Stimulated activated CD8-positive, alpha-beta memory T cell treated with anti-CD3 and anti-CD28 coated beads, Interleukin-15, amount 100 ng/mL, for 4 hours (primary cell): ENCODE results near the gene ARHGEF19.
"Not testable (repeated sequence)": the region's sequence is repeated elsewhere in the genome, so short reads cannot be mapped to it uniquely, and the experiment has no call there.

ENCODE experiments used
- DNase-seq, 2 donors: peaks; one replicate each; pipeline ENCODE4 v3.0.0-alpha.2; 2020; ENCODE audit warnings: low read depth in 2 of 2

ARHGEF19 gene

DNA sequence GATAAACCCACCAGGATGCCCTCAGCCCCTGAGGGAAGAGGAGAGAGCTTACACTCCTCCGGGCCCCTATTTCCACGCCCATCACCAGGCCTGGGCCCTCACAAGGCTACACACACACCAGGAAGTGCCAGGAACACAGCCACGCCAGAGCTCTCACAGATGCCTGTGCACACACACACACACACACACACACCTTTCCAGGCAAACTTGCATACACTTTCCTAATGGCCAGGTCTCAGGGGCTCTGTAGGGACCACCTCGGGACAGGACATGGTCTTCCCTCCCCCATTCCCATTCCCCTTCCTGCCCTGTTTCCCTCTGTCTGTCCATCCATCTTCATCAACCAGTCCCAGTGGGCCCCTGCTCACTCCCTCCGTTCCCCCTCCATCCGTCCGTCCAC is 46.9 kb downstream of the ARHGEF19 start:
- no peak for DNase-seq

DNA sequence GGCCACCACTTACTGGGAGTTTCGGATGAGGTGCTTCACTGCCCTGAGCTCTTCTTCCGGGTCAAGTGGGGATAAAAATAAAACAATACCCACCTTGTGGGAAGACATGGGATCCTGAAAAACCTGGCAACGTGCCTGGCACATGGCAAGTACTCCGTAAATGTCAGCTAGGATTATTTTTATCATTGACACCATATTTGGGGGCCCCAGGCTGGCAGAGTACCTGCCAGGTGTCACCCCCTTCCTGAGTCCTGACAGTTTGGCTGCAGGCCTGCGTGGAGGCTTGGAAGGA is 47.4 kb downstream of the ARHGEF19 start:
- DNase-seq, result no peak

DNA sequence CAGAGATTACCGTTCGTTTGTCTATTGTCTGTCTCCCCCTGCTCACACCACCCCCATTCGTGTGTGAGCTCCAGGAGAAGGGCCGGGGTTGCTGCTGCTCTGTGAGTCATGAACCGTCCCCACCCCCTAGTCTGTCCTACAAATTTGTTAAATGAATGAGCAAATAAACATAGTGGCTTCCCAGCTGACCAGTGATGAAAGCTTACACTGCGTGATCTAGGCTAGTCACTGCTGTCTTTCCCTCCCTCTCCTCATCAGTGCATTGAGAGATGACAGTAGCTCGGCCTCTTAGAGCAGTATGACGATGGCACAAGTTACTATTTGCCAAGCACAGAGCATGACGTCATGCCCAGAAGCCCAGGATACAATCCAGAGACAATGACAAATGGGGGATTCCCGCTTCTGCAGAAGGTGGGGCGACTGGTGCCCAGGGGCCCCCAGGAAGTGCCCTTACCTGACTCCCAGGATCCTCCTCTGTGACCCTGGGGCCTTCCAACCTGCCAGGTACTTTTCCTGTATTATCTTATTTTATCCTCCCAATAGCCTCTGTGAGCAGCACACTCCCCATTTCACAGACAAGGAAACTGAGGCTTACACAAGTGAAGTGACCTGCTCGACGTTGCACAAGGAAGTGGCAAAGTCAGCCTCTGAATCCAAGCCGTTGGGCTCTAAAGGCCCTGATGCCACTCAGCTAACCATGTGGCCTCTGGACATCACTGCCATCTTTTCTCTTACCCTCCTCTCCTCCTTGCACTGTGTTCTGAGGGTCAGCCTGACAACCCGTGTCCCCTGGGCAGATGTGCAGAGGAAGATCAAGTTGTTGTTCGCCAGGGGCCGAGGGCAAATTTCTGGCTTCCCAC is 48.0 kb downstream of the ARHGEF19 start:
- DNase-seq, result no peak

DNA sequence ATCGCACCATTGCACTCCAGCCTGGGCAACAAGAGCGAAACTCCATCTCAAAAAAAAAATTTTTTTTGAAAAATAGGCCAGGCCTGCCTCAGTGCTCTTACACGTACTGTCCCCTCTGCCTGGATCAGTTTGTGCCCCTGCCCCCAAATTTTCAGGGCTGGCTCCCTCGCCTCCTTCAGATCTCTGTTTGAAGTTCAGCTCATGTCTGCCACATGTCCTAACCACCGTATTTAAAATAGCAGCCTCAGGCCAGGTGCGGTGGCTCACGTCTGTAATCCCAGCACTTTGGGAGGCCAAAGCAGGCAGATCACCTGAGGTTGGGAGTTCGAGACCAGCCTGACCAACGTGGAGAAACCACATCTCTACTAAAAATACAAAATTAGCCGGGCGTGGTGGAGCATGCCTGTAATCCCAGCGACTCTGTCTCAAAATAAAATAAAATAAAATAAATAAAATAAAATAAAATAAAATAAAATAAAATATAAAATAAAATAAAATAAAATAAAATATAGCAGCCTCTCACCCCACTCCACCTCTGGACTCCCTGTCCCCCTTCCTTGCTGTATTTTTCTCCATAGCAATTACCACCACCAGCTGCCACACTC is 48.7 kb downstream of the ARHGEF19 start:
- not testable (repeated sequence) for DNase-seq

DNA sequence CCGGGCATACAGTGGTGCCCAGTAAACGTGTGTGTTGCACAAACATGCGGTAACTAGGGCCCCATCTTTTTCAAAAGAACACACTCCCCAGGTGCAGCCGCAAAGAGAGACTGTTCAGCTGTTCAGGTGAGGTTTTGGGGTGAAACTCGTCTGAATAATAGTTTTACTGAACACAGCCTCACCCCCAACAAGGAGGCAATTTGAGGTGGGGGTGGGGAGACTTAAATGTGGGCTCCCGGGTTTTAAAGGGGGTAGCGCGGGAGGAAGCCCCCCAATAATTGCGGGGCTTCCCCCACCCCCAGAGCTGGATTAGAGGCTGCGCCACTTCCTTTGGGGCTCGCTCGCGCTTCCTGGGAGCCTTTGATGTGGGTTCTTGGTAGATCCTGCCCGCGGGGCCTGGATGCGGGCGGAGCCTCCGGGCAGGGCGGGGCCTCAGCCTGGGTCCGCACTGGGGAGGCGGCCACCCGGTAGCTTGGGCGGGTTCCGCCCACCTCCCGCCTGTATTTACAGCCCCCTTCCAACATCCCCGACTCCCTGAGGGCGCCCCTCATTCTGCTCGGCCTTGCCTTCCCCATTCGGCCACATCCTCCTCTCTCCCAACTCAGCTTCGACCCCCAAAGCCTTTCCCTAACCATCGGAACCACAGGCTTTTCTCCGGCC is 50.2 kb downstream of the ARHGEF19 start:
- DNase-seq, result peak in 1 of 2 donors; percentile 27

DNA sequence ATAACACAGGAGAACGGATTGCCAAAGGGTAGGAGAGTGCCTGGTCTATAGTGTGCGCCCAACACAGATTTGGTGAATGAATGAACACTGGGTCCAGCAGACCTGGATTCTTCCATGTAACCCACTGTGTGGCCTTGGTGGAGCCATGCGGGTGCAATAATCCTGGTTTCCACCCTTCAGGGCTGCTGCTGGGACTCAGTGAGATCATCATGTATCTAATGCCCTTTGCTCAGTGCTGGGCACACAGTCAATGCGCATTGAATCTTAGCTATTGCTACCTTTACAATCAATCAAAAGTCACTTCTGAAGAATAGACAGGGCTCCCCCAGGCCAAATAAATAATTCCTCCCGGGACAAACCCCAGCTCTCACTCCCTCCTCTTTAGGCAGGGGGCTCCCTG is 50.7 kb downstream of the ARHGEF19 start:
- DNase-seq, result no peak

DNA sequence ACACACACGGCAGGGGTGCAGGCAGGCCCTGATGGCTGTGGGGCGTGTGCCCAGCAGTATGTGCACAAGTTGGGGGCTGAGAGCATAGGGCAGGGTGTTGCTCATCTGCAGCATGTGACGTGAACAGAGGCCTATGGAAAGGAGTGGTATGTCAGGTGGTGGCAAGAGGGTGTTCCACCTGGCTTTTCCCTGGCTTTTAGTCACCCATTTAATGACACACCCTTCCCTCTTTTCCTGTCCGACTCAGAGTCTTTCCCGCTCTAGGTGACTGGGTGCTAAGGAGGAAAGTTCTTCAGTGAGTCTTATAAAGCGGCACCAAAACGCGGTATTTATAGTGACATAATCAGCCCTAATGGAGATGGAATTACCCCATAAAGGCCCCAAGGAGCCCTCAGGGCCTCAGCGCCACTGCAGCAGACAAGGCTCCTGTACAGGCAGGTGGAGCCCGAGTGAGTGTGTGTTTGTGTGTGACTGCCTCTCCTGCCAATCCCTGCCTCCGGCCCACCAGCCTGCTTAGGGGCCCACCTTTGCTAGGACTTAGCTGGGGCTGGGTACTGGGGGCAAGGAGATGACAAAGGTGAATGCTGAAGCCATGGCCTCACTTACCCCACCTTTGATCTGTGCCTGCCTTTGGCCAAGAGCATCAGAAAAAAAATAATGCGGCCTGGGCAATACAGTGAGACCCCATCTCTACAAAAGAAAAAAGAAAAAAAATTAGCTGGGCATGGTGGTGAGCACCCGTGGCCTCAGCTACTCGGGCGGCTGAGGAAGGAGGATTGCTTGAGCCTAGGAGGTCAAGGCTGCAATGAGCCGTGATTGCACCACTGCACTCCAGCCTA is 53.2 kb downstream of the ARHGEF19 start:
- no peak for DNase-seq

DNA sequence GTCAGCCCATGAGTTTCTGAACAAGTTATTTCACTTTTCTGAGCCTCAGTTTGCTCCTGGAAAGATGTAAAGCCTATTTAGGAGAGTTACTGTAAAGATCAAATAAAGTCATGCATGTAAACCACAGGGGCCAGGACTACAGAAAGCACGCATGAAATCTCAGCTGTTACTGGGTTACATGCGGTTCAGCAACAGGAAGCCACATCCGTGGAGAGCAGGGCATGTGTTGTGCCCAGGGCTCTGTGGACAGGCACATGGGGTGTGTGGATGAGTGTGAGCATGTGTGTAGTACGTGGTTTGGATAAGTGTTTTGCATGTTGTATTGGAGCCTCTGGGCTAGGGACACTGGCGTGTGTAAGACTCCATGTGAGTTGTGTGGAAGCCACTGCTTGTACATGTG is 54.4 kb downstream of the ARHGEF19 start:
- no peak for DNase-seq

DNA sequence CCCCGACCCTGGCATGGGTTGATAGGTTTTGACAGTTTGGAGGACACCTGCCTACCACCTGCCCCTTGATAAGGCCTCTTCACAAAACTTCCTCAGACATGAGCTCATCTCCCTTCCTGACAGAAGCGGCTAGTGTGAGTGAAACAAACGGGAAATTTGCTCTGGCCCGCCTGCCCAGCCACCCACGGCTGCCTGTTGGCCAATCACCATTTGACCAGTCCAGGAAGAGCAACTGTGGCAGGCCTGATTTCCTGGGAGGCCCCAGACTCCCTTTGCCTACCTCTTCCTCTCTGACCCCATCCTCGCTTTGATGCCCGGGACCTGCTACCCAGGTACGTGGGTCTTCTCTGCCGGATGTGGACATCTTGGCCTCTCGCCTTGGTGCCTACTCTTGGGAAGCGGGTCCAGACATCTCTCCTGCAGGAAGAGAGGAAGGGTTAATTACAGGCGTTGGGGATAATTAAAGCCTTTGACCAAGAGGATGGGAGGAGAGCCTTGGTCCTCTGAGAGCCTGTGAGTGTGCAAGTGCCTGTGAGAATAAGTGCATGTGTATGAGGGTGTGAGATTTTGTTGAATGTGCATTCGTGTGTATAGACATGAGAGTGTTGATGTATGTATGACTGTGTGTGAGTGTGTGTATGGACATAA is 55.5 kb downstream of the ARHGEF19 start:
- DNase-seq, result no peak

DNA sequence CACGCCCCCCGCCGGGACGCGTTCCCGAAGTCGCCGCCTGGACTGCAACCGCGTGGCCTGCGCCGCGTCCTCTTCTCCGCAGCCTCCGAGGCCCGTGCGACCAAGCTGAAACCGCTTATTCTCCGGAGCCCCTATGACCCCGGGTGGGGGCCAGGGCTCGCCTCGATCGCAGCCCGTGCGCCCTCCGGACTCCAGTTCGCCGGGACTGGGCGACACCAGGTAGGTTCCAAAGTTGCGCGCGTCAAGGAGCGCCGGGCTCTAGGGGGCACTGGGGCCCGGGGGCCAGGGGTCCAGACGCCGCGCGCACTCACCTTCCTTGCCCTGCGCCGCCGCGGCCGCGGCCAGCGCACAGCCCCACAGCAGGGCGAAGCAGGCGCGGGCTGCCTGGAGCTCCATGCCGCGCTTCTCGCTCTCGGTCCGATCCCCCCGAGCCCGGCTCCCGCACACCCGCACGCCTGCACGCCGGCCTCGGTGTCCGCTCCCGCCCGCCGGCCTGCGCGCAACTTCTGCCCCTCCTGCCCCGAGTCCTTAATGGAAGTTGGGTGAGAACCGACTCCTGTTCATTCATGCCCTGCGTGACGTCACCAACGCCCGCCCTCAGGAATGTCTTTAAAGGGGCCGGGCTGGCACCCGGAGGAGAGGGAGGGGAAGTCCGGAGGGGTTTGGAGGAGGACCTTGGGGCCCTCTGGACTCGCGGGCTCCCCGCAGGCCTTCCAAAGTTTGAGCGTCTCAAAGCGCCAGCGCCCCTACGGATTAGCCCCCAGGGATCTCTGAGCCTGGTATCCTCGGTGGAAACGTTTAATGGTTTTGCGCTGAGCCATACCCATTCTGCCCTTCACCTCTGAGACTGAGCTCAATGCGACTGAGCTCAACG is 56.7 kb downstream of the ARHGEF19 start, which contains the start of gene EPHA2:
EPHA2 (minus strand) TSS at position 533 of the 874 bp plus-strand sequence; CDS start at position 396, 137 bp downstream.
- DNase-seq, result no peak

DNA sequence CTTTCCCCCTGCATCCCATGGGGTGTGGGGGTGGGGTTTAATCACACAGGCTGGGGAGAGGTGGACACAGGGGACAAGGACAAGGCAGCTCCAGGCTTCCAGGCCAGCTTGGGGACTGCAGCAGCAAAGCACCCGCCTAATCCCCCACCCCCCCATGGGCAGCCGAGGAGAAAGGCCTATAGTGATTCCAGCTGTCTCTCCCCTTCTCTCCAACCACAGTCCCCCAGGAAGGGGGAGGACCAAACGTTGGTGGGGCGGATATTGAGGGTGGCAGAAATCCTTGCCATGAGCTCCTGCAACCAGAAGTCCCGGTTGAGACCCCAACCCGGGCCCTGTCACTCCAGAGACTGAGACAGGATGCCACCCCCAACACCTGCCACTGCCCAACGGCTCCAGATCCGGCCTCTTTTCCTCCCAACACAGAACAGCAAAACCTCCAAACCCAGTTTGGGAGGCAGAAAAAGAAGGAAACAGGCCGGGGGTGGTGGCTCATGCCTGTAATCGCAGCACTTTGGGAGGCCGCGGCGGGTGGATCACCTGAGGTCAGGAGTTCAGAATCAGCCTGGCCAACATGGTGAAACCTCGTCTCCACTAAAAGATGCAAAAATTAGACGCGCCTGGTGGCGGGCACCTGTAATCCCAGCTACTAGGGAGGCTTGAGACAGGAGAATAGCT is 58.3 kb downstream of the ARHGEF19 start:
- no peak for DNase-seq

DNA sequence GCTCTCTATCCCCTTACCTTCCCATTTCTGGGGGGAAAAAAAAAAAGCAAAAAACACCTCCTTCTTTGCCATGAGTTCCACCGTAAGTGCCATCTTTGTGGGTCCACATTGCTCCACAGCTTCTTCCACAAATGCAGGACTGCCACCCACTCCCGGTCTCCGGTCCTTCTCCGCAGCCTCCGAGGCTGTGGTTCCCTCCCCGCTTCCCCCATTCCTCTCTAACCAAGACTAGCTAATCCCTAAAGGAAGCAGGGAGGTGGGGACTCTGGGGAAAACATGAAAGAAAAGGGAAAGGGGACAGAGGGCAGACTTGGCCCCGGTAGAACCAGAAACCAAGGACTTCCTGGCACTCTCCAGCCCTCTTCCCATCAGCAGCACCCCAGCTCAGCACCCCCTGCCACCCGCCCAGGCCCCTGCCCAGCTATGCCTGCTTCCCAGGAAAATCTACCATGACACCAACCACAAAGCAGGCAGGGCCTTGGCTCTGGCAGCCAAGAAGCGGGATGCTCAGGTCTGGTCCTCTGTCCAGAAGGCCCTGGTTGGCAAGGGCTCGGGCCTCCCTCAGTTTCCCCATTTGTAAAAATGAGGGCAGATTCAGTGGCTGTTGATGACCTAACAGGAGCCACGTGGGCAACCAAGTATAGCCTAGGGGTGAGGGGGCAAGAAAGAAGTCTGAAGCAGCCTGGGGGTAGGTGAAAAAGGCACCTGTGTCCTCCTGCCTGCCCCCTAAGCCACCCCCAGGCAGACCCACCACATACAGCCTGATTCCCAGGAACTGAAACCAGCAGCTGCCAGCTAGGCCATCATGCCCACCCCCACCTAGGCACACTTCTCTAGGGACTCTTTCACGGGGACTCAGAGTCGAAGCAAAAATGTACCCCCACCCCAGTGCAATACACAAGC is 59.1 kb downstream of the ARHGEF19 start:
- DNase-seq, result no peak

DNA sequence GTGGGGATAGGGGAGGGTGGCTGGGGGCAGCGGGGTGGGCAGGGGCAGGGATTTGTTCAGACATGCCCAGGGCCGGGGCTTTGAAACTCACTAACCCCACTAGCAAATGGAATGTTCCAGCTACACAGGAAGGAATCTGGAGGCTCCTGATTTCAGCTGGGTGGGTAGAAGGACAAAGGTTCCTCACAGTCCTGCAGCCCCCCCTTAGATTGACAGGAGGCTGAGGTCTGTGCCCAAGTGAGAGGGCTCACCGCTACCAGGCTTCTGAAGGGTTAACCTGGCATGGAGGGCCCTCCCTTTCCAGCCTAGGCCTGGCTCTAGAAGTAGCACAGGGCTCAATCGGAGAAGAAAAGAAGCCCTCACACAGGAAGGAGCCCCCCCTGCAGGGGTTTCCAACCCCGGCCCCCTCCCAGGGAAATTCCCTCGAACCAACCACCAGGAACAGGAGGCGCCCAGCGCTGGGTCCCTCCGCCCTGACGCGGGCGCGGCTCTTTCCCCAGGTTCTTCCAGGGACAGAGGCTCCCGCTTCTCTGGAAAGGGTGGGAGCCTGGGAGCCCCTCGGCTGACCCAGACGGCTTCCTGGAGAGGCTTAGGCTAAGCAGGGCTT is 59.9 kb downstream of the ARHGEF19 start:
- no peak for DNase-seq

DNA sequence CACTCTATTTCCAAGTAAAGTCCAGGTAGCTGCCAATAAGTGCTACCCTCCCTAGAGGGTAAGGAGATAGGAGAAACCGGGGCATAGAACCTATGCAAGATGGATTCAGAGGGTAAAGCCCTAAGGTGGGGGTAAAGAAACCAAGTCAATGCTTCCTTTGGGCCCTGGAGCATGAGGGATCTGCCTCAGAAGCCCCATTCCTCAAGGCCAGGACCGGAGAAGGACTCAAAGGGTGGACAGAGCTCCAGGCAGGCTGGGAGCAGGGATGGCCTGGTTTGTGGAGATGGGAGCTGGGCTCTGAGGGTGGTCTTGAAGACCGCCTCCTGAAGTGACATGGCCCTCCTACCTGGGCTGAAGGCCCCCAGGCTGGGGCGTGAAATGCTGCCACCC is 60.5 kb downstream of the ARHGEF19 start:
- no peak for DNase-seq

DNA sequence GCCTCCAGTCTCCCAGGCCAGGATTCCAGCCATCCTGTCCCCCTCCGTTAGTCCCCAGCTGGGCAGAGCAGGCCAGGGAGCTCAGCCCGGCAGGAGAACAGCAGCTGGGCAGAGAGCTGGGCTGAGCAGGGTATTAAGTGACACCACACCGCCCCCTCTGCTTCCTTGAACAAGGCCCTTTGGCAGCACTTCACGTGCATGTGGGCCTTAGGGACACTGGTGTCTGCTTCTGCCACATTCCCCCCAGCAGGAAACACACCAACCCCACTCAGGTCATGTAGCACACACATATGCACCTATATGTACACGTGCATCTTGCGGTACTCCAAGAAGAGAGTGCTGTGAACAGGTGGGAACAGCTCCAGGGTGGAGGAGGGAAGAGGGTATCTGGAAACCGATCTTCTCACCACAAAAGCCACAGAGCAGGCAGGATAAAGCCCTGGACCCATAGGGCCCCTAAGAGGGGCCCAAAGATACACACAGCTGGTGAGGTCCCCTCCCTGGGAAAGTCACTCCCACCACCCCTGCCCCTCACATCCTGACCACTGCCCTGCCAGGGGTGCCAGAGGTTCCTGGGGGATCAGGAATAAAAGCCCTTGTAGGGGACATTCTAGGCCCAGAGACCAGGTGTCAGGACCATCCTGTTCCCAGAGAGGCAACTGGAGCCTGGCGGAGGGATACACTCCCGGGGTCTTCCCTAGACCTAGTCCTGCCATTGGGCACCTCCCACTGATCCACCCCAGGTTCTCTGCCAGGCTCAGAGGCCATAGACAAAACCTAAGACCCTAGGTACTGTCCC is 61.1 kb downstream of the ARHGEF19 start:
- DNase-seq, result no peak

DNA sequence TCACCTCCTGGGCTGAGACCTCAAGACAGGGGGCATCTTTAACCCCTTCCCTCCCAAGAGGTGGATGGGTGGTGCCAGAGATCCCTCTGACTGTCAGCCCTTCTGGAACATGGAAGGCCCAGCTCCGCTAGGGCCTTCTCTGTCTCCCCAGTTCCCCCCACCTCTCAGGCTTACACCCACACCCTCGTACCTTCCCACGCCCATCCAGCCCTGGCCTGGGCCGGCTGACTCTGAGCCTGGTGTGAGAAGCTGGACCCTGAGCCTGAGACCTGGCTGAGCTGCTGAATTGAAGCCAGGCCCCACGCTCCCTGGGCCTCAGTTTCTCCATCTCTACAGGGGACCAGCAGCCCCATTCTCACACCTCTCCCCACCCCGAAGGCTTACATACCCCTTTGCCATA is 61.9 kb downstream of the ARHGEF19 start:
- no peak for DNase-seq

DNA sequence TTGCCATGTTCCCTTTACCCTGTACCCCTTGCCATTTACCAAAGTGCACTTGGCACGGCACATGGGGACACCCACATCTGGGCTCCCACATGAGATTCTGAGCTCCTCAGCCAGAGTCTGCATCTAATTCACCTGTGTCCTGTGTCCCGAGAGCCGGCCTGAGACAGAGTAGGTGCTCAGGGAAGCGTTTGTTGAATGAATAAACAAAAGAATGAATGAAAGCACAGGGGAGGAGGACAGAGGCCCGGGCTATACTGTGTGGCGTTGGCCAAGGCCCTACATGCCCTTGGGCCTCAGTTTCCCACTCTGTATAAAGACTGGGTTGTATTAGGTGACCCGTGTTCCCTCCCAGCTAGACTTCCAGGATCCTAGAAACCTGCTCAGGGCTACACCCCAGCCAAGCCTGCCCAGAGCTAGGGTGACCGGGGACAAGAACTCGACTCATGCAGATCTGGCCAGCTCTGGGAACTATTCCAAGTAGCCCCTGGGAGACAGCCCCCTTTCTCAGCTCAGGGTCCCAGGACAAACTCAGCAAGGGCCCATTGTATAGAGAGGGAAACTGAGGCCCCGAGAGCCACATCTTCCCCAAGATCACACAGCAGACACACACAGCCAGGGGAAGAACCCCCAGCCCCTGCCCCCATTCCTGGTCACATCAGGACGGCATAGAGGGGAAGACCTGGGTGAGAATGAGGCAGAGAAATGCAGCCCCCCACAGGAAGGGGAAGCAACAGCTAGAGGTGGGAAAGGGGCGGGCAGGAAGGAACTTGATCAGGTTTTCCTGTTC is 62.6 kb downstream of the ARHGEF19 start:
- no peak for DNase-seq
